Right atrium auricular region (tissue), 2 donors: ENCODE results near the gene UBE2V1. TPM values are rescaled to one million over a fixed set of nuclear protein-coding genes. Genes with fewer than 3 reads are reported as not detected.
A peak's percentile ranks its signal among the peaks of the same experiment; 100 is the strongest.
"Not testable (repeated sequence)": the region's sequence is repeated elsewhere in the genome, so short reads cannot be mapped to it uniquely, and the experiment has no call there.

Experiments
- DNase-seq: peaks from one replicate; pipeline ENCODE4 v3.0.0-alpha.2; 2019; ENCODE audit warnings: low spot score
- H3K27ac ChIP-seq, 2 donors: fragments of 200-600 bp; sonication (generic); 1 replicate in 1 of 2; 2 replicates in 1 of 2; pipeline ENCODE4 v1.5.1; 2016 to 2019
- H3K27me3 ChIP-seq, 2 donors: fragments of 200-600 bp; sonication (generic); one replicate each; pipeline versions ENCODE4 v1.5.1 to v1.6.0; 2017 to 2019
- H3K36me3 ChIP-seq: fragments of 200-600 bp; sonication (generic); one replicate; pipeline ENCODE4 v1.5.1; 2016
- H3K4me1 ChIP-seq, 2 donors: fragments of 200-600 bp; sonication (generic); one replicate each; pipeline versions ENCODE4 v1.5.1 to v1.6.0; 2017 to 2019
- H3K4me3 ChIP-seq, 2 donors: fragments of 200-600 bp; sonication (generic); 1 replicate in 1 of 2; 2 replicates in 1 of 2; pipeline ENCODE4 v1.5.1; 2017 to 2019; ENCODE audit warnings: mild to moderate bottlenecking in 1 of 2, moderate library complexity in 1 of 2
- H3K9me3 ChIP-seq, 2 donors: fragments of 200-600 bp; sonication (generic); one replicate each; pipeline ENCODE4 v1.5.1; 2019
- CTCF ChIP-seq, 2 donors: fragments of 200-600 bp; sonication (generic); IDR thresholded peaks; one replicate each; pipeline ENCODE4 v1.5.1; 2019; ENCODE audit warnings: antibody characterized with exemption in 2 of 2
- total RNA-seq, 2 donors: library from RNA; depleted of rRNA; stranded (reverse); fragments of >200 nt; gene quantifications; one replicate each; pipeline ENCODE4 v1.1.0, GENCODE V29; 2016

Gene UBE2V1
- total RNA-seq, 2 donors from 2014 or later: 61.2 to 70.2 TPM

GRCh38 chr20:50138479-50139393, 25.8 kb upstream of the UBE2V1 start:
- DNase-seq: no peak
- peaks cover 0 to 49% of the 10 kb centered on the region in 2 donors for H3K4me1 ChIP-seq
- peak overlapping the region; percentile 67 to 71 for H3K27ac ChIP-seq
- H3K36me3 ChIP-seq: peaks cover 32% of the 10 kb centered on the region
- no peaks in the 10 kb centered on the region for H3K27me3 ChIP-seq
- H3K9me3 ChIP-seq: no peaks in the 10 kb centered on the region
- TF ChIP-seq CTCF (IDR thresholded peaks at IDR 0.05): no peak
- H3K4me3 ChIP-seq: no peak overlapping the region

- H3K27me3 ChIP-seq: no peaks in the 10 kb centered on the region
- peaks cover 30% of the 10 kb centered on the region for H3K36me3 ChIP-seq
- H3K4me3 ChIP-seq: no peak overlapping the region
- H3K9me3 ChIP-seq: no peaks in the 10 kb centered on the region
- peaks cover 0 to 54% of the 10 kb centered on the region in 2 donors for H3K4me1 ChIP-seq
- no peak for TF ChIP-seq CTCF (IDR thresholded peaks at IDR 0.05)
- peak overlapping the region; percentile 67 to 71 for H3K27ac ChIP-seq
- DNase-seq: no peak
Observed at GRCh38 chr20:50138120-50138478, 25.1 kb upstream of the UBE2V1 start.

DNA sequence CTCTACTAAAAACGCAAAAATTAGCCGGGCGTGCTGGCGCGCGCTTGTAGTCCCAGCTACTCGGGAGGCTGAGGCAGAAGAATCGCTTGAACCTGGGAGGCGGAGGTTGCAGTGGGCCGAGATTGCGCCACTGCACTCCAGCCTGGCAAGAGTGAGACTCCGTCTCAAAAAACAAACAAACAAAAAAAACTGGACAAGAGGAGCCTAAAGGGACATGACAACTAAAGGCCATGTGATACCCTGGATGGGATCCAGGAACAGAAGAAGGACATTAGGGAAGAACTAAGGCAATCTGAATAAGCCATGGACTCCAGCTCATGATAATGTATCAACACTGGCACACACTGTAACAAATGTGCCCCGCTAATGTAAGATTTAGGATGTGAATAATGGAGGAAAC, 24.8 kb upstream of the UBE2V1 start:
- H3K4me1 ChIP-seq: peaks cover 0 to 57% of the 10 kb centered on the region in 2 donors
- not testable (repeated sequence) for H3K27me3 ChIP-seq, H3K4me3 ChIP-seq, H3K9me3 ChIP-seq, DNase-seq
- peak overlapping the region; percentile 67 to 71 for H3K27ac ChIP-seq
- peaks cover 30% of the 10 kb centered on the region for H3K36me3 ChIP-seq

GRCh38 chr20:50136822-50137599, 24.1 kb upstream of the UBE2V1 start:
- peaks cover 0 to 52% of the 10 kb centered on the region in 2 donors for H3K4me1 ChIP-seq
- DNase-seq: no peak
- peaks cover 29% of the 10 kb centered on the region for H3K36me3 ChIP-seq
- no peak for TF ChIP-seq CTCF (IDR thresholded peaks at IDR 0.05)
- peak overlapping the region; percentile 67 to 71 for H3K27ac ChIP-seq
- no peaks in the 10 kb centered on the region for H3K9me3 ChIP-seq
- no peaks in the 10 kb centered on the region for H3K27me3 ChIP-seq
- H3K4me3 ChIP-seq: no peak overlapping the region

DNA sequence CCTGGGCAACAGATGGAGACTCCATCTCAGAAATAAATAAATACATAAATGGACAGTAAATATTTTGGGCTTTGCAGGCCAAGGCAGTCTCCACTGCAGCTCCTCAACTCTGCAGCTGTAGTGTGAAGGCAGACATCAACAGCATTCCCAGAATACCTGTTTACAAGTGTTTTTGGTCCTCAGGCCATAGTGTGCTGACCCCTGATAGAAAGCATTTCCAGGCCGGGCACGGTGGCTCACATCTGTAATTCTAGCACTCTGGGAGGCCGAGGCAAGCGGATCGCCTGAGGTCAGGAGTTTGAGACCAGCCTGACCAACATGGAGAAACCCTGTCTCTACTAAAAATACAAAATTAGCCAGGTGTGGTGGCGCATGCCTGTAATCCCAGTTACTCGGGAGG, 22.2 kb upstream of the UBE2V1 start:
- peaks cover 26% of the 10 kb centered on the region for H3K36me3 ChIP-seq
- peaks cover 0 to 45% of the 10 kb centered on the region in 2 donors for H3K4me1 ChIP-seq
- H3K9me3 ChIP-seq, DNase-seq, H3K27me3 ChIP-seq, H3K27ac ChIP-seq, H3K4me3 ChIP-seq: not testable (repeated sequence)

DNA sequence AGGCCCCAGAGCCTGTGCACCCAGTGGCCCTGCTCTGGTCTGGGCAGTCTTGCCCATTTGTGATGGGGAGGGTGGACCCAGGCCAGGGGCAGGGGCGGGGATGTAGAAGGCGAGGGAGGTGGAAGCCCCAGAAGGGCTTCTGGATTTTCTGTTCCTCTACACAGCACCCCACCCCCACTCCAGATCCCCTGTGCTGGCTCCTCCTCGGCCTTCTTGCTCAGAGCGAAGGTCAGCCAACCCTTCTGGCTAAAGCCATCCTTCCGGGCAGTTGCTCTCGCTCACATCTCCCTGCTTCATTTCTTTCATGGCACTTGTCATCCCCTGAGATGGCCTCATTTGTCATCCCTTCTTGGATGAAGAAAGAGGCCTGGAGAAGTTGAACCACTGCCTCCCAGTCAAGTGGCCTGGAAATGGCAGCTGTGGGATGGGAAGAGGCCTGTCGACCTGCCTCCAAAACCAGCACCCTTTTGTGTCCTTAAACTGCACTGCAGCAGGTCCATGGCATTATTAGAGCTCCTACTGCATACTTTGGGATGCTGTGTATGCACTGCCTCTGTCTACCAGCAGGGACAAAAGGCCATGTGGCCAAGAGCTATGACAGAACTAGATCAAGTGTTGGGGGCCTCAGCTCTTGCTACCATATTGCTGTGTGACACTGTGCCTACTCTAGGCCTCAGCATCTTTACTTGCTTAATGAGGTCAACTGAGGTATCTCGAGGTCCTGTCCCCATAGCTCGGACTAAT, 20.7 kb upstream of the UBE2V1 start:
- peak in 1 of 2 donors; percentile 16 for TF ChIP-seq CTCF (IDR thresholded peaks at IDR 0.05)
- Histone ChIP-seq H3K27ac (peak overlapping the region; percentile 33 to 64), H3K9me3 (no peaks in the 10 kb centered on the region), H3K4me3 (no peak overlapping the region), H3K27me3 (no peaks in the 10 kb centered on the region), H3K36me3 (peaks cover 31% of the 10 kb centered on the region), H3K4me1 (peaks cover 0 to 45% of the 10 kb centered on the region in 2 donors)
- no peak for DNase-seq
